ENCODE results near the gene CNOT2.

Gene CNOT2

GRCh38 chr12:70366581-70367257 is 123.5 kb downstream of the CNOT2 start:
- H3K36me3 ChIP-seq (replicated peaks) = no peaks in the 10 kb centered on the region
- peak overlapping the region; percentile 76 for H3K4me3 ChIP-seq (ENCODE audit: low read depth, low read length)
- H3K27ac ChIP-seq = no peak overlapping the region
- in situ Hi-C loops (cut with HindIII; ENCODE audit: low pct_ligation_motif_present, low sequenced_read_pairs) = no loop called here
- peak; percentile 20 for DNase-seq
- H3K27me3 ChIP-seq (replicated peaks) = no peaks in the 10 kb centered on the region
- no peak for TF ChIP-seq CTCF (IDR thresholded peaks at IDR 0.05; ENCODE audit: low read depth, low read length, missing control alignments)

GRCh38 chr12:70367258-70368141 is 124.3 kb downstream of the CNOT2 start:
- DNase-seq = no peak
- in situ Hi-C loops (cut with HindIII; ENCODE audit: low pct_ligation_motif_present, low sequenced_read_pairs) = no loop called here
- Histone ChIP-seq H3K27me3 (replicated peaks) (no peaks in the 10 kb centered on the region), H3K36me3 (replicated peaks) (no peaks in the 10 kb centered on the region), H3K27ac (no peak overlapping the region), H3K4me3 (ENCODE audit: low read depth, low read length) (peak overlapping the region; percentile 76)
- no peak for TF ChIP-seq CTCF (IDR thresholded peaks at IDR 0.05; ENCODE audit: low read depth, low read length, missing control alignments)

GRCh38 chr12:70372881-70373280 is 129.6 kb downstream of the CNOT2 start:
- Histone ChIP-seq H3K4me3 (ENCODE audit: low read depth, low read length) (no peak overlapping the region), H3K36me3 (replicated peaks) (no peaks in the 10 kb centered on the region), H3K27me3 (replicated peaks) (no peaks in the 10 kb centered on the region), H3K27ac (no peak overlapping the region)
- no peak for TF ChIP-seq CTCF (IDR thresholded peaks at IDR 0.05; ENCODE audit: low read depth, low read length, missing control alignments)
- no peak for DNase-seq
- in situ Hi-C loops (cut with HindIII; ENCODE audit: low pct_ligation_motif_present, low sequenced_read_pairs) = no loop called here

GRCh38 chr12:70379846-70380245 is 136.6 kb downstream of the CNOT2 start:
- no peak for DNase-seq
- in situ Hi-C loops (cut with HindIII; ENCODE audit: low pct_ligation_motif_present, low sequenced_read_pairs) = no loop called here
- Histone ChIP-seq H3K27me3 (replicated peaks) (no peaks in the 10 kb centered on the region), H3K4me3 (ENCODE audit: low read depth, low read length) (no peak overlapping the region), H3K36me3 (replicated peaks) (no peaks in the 10 kb centered on the region), H3K27ac (no peak overlapping the region)
- no peak for TF ChIP-seq CTCF (IDR thresholded peaks at IDR 0.05; ENCODE audit: low read depth, low read length, missing control alignments)

GRCh38 chr12:70383484-70383883 is 140.3 kb downstream of the CNOT2 start:
- no peak for DNase-seq
- Histone ChIP-seq H3K27me3 (replicated peaks) (no peaks in the 10 kb centered on the region), H3K36me3 (replicated peaks) (no peaks in the 10 kb centered on the region), H3K27ac (no peak overlapping the region), H3K4me3 (ENCODE audit: low read depth, low read length) (no peak overlapping the region)
- TF ChIP-seq CTCF (IDR thresholded peaks at IDR 0.05; ENCODE audit: low read depth, low read length, missing control alignments) = no peak
- in situ Hi-C loops (cut with HindIII; ENCODE audit: low pct_ligation_motif_present, low sequenced_read_pairs) = no loop called here
